GM23338 (cell line): ENCODE results near the gene AHI1. TPM values are rescaled to one million over a fixed set of nuclear protein-coding genes. Genes with fewer than 3 reads are reported as not detected.
A peak's percentile ranks its signal among the peaks of the same experiment; 100 is the strongest.

Experiments
- ATAC-seq: fragments of 200-7000 bp; cut with Tn5 transposase; 3 replicates; pipeline ENCODE4 v1.9.1; 2020
- DNase-seq: peaks from one replicate; pipeline ENCODE4 v3.0.0-alpha.2; 2015; ENCODE audit warnings: low spot score
- H2AFZ ChIP-seq: fragments of 200-600 bp; sonication (generic); 2 replicates; pipeline ENCODE4 v1.8.0; 2016; ENCODE audit warnings: antibody characterized with exemption, mild to moderate bottlenecking, moderate library complexity
- H3F3A ChIP-seq: fragments of 200-600 bp; sonication (generic); replicated peaks from 2 replicates; pipeline ENCODE4 v1.8.0; 2017; ENCODE audit warnings: antibody characterized with exemption, mixed run types, low read depth
- H3K27ac ChIP-seq: fragments of 200-600 bp; sonication (generic); 2 replicates; pipeline ENCODE4 v1.6.1; 2016; ENCODE audit warnings: low read depth
- H3K27me3 ChIP-seq: fragments of 200-600 bp; sonication (generic); 2 replicates; pipeline ENCODE4 v1.8.0; 2016; ENCODE audit warnings: mild to moderate bottlenecking, mixed run types, moderate library complexity; ENCODE audit not compliant: insufficient read depth
- H3K36me3 ChIP-seq: fragments of 200-600 bp; sonication (generic); 2 replicates; pipeline ENCODE4 v1.8.0; 2016; ENCODE audit warnings: mild to moderate bottlenecking; ENCODE audit not compliant: insufficient read depth
- H3K4me1 ChIP-seq: fragments of 200-600 bp; sonication (generic); 2 replicates; pipeline ENCODE4 v1.8.0; 2016; ENCODE audit warnings: mild to moderate bottlenecking, moderate library complexity; ENCODE audit not compliant: insufficient read depth
- H3K4me2 ChIP-seq: fragments of 200-600 bp; sonication (generic); 2 replicates; pipeline ENCODE4 v1.7.1; 2017; ENCODE audit warnings: mixed run types
- H3K4me3 ChIP-seq: fragments of 200-600 bp; sonication (generic); 2 replicates; pipeline ENCODE4 v1.6.1; 2016; ENCODE audit warnings: mixed run types
- H3K79me2 ChIP-seq: fragments of 200-600 bp; sonication (generic); replicated peaks from 2 replicates; pipeline ENCODE4 v1.8.0; 2017; ENCODE audit warnings: mild to moderate bottlenecking; ENCODE audit not compliant: insufficient read depth
- H3K9me2 ChIP-seq: fragments of 200-600 bp; sonication (generic); 2 replicates; pipeline ENCODE4 v1.8.0; 2017; ENCODE audit not compliant: insufficient read depth
- H4K20me1 ChIP-seq: fragments of 200-600 bp; sonication (generic); replicated peaks from 2 replicates; pipeline ENCODE4 v1.8.0; 2017; ENCODE audit warnings: mild to moderate bottlenecking; ENCODE audit not compliant: insufficient read depth
- H3K27ac Mint-ChIP-seq: 2 replicates; pipeline ENCODE4 v1.8.0; 2020; ENCODE audit warnings: inconsistent platforms, mild to moderate bottlenecking, moderate library complexity, mixed read lengths
- H3K27me3 Mint-ChIP-seq: 3 replicates; pipeline ENCODE4 v1.8.0; 2022; ENCODE audit warnings: low read depth, mild to moderate bottlenecking, moderate library complexity, mixed read lengths, inconsistent platforms; ENCODE audit not compliant: insufficient read depth, poor library complexity
- H3K36me3 Mint-ChIP-seq: 3 replicates; pipeline ENCODE4 v1.8.0; 2021; ENCODE audit warnings: low read depth, mild to moderate bottlenecking, inconsistent platforms, moderate library complexity, mixed read lengths
- H3K4me1 Mint-ChIP-seq: 3 replicates; pipeline ENCODE4 v1.8.0; 2020; ENCODE audit warnings: mild to moderate bottlenecking, inconsistent platforms, mixed read lengths
- H3K4me3 Mint-ChIP-seq: 3 replicates; pipeline ENCODE4 v1.8.0; 2021; ENCODE audit warnings: moderate library complexity, mild to moderate bottlenecking, inconsistent platforms, mixed read lengths
- H3K9me3 Mint-ChIP-seq: 3 replicates; pipeline ENCODE4 v1.8.0; 2020; ENCODE audit warnings: moderate library complexity, mild to moderate bottlenecking, inconsistent platforms, mixed read lengths
- CREB1 ChIP-seq: fragments of 250-450 bp; sonication (Bioruptor Pico); IDR thresholded peaks from 2 replicates; pipeline ENCODE4 v1.5.0; 2020; ENCODE audit warnings: low read depth, mild to moderate bottlenecking, moderate library complexity
- CTCF ChIP-seq, 2 experiments: fragments of 200-600 bp in 1 of 2; sonication (generic) in 1 of 2; conservative IDR thresholded peaks; 2 replicates each; pipeline versions ENCODE4 v1.5.1 to v1.6.1; 2016 to 2017; ENCODE audit warnings: antibody characterized with exemption in 2 of 2, low read depth in 2 of 2, mild to moderate bottlenecking in 2 of 2, moderate library complexity in 1 of 2
- ETS1 ChIP-seq: IDR thresholded peaks from 2 replicates; pipeline ENCODE4 v1.6.1; 2016; ENCODE audit warnings: antibody characterized with exemption
- JUNB ChIP-seq: IDR thresholded peaks from one replicate; pipeline ENCODE4 v1.6.1; 2016; ENCODE audit warnings: antibody characterized with exemption; ENCODE audit not compliant: unreplicated experiment
- NANOG ChIP-seq: IDR thresholded peaks from 2 replicates; pipeline ENCODE4 v1.6.1; 2016; ENCODE audit warnings: antibody characterized with exemption, borderline replicate concordance
- REST ChIP-seq: IDR thresholded peaks from one replicate; pipeline ENCODE4 v1.6.1; 2018; ENCODE audit warnings: antibody characterized with exemption; ENCODE audit not compliant: unreplicated experiment
- ZNF331 ChIP-seq: fragments of 250-450 bp; sonication (Bioruptor Pico); IDR thresholded peaks from 2 replicates; pipeline ENCODE4 v1.5.0; 2020; ENCODE audit warnings: low read depth, mild to moderate bottlenecking, moderate library complexity
- polyA plus RNA-seq: library from polyadenylated mRNA; unstranded; fragments of >200 nt; fragmentation: Nextera tagmentation; extraction: Ambion mirVana; gene quantifications from 2 replicates; pipeline ENCODE4 v1.2.1, GENCODE V29; 2016
- total RNA-seq: library from RNA; depleted of rRNA; stranded (reverse); fragments of >200 nt; shearing (Covaris generic); gene quantifications from 2 replicates; pipeline ENCODE4 v1.2.3, GENCODE V29; 2014

Gene AHI1
- total and polyA plus RNA-seq, 2 experiments from 2014 or later, result 19.8 to 72.9 TPM

- TF ChIP-seq ETS1 (no peak), REST (no peak), NANOG (no peak)
Measured at GRCh38 chr6:135236732-135237131, 260.8 kb downstream of the AHI1 start (continued).

- Histone ChIP-seq H3K27me3 (no peaks in the 10 kb centered on the region), H2AFZ (peak overlapping the region; percentile 86; the same call in 1 of the 2 replicates), H3K79me2 (no peaks in the 10 kb centered on the region), H3K9me2 (no peaks in the 10 kb centered on the region), H3F3A (no peaks in the 10 kb centered on the region), H3K36me3 (no peaks in the 10 kb centered on the region), H3K27ac (no peak overlapping the region), H3K4me2 (no peak overlapping the region), H3K4me1 (0 out of 2 replicates have a peak, but pooled peaks cover 6% of the 10 kb centered on the region), H4K20me1 (no peaks in the 10 kb centered on the region), H3K4me3 (no peak overlapping the region)
- DNase-seq, result no peak
- Mint-ChIP-seq H3K27me3 (peaks cover 2% of the 10 kb centered on the region), H3K36me3 (no peaks in the 10 kb centered on the region), H3K4me3 (no peak overlapping the region), H3K4me1 (no peaks in the 10 kb centered on the region; the same call in 2 of the 3 replicates), H3K9me3 (no peaks in the 10 kb centered on the region), H3K27ac (no peak overlapping the region)
- no peak for ATAC-seq
- no peak for TF ChIP-seq CTCF (conservative IDR thresholded peaks at IDR 0.05; ENCODE audit: low read depth in 2 of 2)
Measured at GRCh38 chr6:135236319-135236718, 261.2 kb downstream of the AHI1 start.

GRCh38 chr6:135235716-135236115 is 261.8 kb downstream of the AHI1 start:
- Histone ChIP-seq H3F3A (no peaks in the 10 kb centered on the region), H3K4me3 (no peak overlapping the region), H2AFZ (peak overlapping the region; percentile 59; the same call in 1 of the 2 replicates), H3K36me3 (no peaks in the 10 kb centered on the region), H4K20me1 (no peaks in the 10 kb centered on the region), H3K4me2 (no peak overlapping the region), H3K4me1 (0 out of 2 replicates have a peak, but pooled peaks cover 6% of the 10 kb centered on the region), H3K27me3 (no peaks in the 10 kb centered on the region), H3K79me2 (no peaks in the 10 kb centered on the region), H3K9me2 (no peaks in the 10 kb centered on the region), H3K27ac (no peak overlapping the region)
- Mint-ChIP-seq H3K27me3 (peaks cover 3% of the 10 kb centered on the region), H3K9me3 (no peaks in the 10 kb centered on the region), H3K27ac (no peak overlapping the region), H3K4me3 (no peak overlapping the region), H3K4me1 (peaks cover 2% of the 10 kb centered on the region), H3K36me3 (no peaks in the 10 kb centered on the region)
- TF ChIP-seq ZNF331 (CRISPR knock-in tag), result no peak
- TF ChIP-seq CREB1 (CRISPR knock-in tag), result no peak
- TF ChIP-seq REST, result no peak
- TF ChIP-seq JUNB, result no peak
- no peak for TF ChIP-seq ETS1
- ATAC-seq, result no peak
- DNase-seq, result no peak
